ENCODE results near the gene NHERF1.

The NHERF1 gene

DNA sequence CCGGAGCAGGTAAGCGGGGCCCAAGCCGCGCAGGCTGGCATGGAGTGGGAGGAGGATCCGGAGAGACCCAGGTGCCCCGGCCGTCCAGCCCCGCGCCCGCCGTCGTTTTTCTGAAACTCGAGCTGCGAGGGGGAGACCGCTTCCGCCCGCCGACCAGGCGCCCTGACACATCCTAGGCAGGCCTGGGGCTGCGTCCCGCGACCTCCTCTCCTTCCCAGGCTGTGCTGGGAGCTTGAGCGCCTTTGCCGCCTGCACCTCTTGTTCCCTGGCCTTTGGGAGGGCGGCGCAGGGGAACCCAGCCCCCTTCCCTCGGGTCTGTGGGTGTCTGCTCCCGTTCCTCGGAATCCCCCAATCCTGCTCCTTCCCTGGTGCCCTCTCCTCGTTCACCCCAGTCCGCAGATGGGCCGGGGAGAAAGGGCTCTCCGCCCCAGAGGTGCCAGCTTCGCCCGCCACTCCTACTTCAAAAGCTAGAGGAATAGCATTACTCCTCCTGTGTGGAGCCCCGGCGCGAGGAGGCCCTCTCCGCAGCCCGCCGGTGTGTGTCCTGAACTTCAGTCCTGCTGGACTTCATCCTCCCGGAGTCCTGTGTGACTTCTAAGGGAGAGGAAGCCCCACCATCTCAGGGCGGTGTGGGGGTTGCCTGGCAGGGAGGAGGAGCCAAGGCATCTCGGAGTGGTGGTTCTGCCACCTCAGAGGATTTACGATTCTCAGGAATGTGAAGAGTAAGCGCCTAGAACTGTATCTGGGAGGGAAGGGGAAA, 1.0 kb downstream of the NHERF1 start:
- DNase-seq (ENCODE audit: low read depth in 2 of 2) = no peak

- DNase-seq (ENCODE audit: low read depth in 2 of 2) = no peak
Observed at GRCh38 chr17:74750039-74750326, 1.6 kb downstream of the NHERF1 start.

- no peak for DNase-seq (ENCODE audit: low read depth in 2 of 2)
Observed at GRCh38 chr17:74750327-74751069, 2.1 kb downstream of the NHERF1 start.

- no peak for DNase-seq (ENCODE audit: low read depth in 2 of 2)
Observed at GRCh38 chr17:74752415-74752814, 4.0 kb downstream of the NHERF1 start.

GRCh38 chr17:74752822-74753401, 4.5 kb downstream of the NHERF1 start:
- DNase-seq (ENCODE audit: low read depth in 2 of 2) = no peak

DNA sequence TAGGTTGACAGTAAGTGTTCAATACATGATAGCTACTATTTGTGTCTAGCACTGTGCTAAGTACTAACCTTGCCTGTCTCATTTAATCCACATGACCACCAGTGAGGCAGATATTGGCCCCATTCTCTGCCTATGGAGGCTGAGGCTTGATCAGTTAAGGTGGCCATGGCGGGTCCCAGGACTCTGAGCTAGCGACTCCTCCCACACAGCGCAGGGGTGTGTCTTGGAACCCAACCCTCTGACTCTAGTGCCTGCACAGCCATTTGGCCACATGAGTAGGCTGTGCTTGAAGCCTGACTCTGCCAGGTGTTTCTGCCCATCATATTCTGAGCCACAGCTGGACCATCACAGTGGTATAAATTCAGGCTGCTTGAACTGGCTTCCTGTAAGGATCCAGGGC, 6.4 kb downstream of the NHERF1 start:
- no peak for DNase-seq (ENCODE audit: low read depth in 2 of 2)

DNA sequence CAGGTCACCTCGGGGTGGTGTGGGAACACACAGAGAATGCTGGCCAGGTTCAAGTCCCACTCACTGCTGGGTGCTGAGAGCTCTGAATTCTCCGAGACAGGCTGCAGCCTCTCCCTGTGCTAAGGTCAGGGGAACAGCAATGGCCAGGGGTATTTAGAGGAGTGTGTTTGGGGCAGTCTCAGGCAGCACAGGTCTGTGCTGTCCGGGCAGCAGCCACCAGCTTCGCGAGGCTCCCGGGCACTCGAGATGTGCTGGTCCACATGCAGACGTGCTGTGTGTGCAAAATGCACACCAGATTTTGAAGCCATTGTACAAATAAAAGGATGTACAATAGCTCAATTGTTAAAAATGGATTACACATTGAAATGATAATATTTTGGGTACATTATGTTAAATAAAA, 7.1 kb downstream of the NHERF1 start:
- no peak for DNase-seq (ENCODE audit: low read depth in 2 of 2)

- no peak for DNase-seq (ENCODE audit: low read depth in 2 of 2)
Observed at GRCh38 chr17:74756891-74757290, 8.5 kb downstream of the NHERF1 start.

DNA sequence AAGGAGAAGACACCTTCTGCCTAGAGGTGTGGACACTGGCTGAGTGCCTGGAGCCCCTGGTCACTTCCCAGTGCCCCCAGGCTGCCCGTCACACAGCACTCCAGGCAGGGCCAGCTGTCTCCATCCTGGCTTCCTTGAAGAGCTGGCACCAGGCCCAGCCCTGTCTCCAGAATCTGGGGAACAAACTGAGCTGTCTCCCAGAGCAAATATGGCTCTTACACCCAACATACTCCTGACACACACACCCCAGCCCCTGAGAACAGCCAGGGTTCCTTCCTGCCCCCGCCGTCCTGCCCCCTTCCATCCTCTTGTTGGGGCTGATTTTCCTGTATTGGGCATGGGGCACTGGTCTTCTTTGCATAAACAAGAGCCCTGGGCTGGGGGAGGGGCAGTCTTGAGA, 9.1 kb downstream of the NHERF1 start:
- DNase-seq (ENCODE audit: low read depth in 2 of 2) = no peak

DNA sequence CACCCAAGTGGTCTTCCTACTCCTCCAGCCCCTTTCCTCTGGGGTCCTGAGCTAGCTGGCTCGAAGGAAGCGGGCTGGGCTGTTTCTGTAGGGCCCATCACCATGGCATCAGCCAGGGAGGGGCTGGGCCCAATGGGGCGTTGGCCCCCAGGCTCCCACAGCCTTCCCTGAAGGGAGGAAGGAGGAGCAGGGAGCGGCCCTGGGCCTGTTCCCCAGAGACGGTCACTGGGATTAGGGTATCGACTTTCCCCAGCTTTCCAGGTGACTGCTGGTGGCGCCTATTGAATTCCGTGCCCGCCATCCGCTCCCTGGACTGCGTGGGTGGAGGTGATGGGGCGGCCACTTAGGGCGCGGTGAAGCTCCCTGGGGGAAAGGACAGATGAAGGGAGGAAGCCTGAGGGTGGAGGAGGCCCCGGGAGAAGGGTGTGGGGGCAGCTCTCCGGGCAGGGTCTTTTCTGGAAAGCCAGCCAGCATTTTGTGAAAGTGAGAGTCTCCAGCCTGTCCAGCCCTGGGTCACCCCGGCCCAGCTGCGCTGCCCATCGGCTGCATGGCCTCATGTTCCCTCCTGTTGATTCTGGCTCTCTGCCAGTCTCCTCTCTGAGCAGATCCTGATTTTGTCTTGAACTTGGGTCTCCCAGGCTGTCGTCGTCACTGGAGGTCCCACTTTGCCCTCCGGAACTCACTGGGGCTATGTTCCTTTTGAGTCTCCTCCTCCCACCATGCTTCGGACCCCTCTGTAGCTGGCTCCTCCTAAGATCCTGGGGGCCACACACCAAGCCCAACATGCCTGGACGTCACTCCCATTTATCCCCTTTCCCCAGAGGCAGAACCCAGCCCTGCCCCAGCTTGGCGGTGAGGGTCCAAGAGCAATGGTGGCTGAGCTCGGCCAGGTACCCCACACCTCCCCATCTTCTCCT, 9.8 kb downstream of the NHERF1 start:
- DNase-seq (ENCODE audit: low read depth in 2 of 2) = no peak

DNA sequence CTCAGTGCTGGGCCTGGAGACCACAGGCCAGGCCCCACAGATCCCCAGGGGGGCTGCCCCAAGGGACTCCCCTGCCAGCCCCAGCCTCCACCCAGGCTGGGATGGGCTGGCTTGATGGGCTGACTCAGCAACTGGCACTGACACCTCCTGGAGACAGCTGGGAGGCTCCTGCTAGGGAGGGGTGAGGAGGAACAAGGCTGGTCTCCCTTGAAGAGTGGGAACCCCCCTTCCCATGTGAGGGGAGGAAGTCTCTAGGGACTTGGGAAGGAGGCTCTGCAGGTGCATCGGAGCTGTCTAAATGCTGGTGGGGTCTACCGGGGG, 10.4 kb downstream of the NHERF1 start:
- no peak for DNase-seq (ENCODE audit: low read depth in 2 of 2)

GRCh38 chr17:74759243-74759801, 10.9 kb downstream of the NHERF1 start:
- no peak for DNase-seq (ENCODE audit: low read depth in 2 of 2)

GRCh38 chr17:74759941-74760340, 11.5 kb downstream of the NHERF1 start:
- DNase-seq (ENCODE audit: low read depth in 2 of 2) = no peak

DNA sequence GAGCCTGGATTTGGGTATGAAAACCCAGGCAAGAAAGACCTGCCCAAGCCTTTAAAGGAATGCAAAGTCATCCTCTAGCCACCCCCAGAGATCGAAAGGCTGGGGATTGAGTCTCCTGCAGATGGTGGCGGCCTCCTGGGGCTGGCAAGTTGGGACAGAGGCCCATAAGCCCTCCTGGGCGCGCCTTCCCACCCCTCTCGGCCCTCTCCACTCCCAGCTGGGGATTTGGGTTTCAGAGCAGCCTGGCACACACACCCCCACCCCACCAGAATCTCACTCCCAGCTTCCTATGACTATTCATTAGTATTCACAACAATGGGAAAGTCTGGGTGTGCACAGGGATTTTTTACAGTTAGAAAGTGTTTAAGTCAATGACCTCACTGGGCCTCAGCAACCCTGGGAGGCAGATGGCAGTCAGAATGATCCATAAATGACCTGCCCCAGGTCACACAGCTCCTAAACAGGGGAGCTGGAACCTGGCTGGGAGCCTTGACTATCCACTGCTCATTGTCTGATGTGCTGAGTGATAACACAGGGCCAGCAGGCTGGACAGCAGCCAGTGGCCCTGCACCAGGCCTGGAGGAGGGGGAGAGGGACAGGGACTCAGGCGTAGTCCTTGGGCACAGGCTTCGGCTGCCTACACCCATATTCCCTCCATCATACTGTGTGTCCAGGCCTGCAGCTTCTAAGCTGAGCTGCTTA, 12.1 kb downstream of the NHERF1 start:
- DNase-seq (ENCODE audit: low read depth in 2 of 2) = no peak

DNA sequence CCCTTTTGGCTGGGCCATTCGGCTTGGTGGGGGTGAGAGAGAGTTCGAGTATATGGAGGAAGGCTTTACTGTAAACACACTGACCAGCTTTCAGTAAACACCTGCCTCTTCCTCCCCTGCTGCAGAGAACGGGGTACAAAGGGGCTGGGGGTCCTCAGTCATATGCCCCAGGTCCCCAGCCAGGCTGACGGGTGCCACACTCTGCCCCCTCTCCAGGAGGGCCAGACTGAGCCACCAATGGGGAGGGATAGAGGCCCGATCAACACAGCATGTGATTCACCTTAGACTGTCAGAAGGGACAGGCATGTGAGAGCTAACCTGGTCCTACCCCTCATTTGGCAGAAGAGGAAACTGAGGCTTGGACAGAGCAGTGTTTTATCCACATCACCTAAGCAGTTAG, 13.0 kb downstream of the NHERF1 start:
- no peak for DNase-seq (ENCODE audit: low read depth in 2 of 2)

- no peak for DNase-seq (ENCODE audit: low read depth in 2 of 2)
Observed at GRCh38 chr17:74761931-74762330, 13.5 kb downstream of the NHERF1 start.

GRCh38 chr17:74763565-74764387, 15.3 kb downstream of the NHERF1 start:
- no peak for DNase-seq (ENCODE audit: low read depth in 2 of 2)

GRCh38 chr17:74764751-74765286, 16.4 kb downstream of the NHERF1 start:
- DNase-seq (ENCODE audit: low read depth in 2 of 2) = no peak

DNA sequence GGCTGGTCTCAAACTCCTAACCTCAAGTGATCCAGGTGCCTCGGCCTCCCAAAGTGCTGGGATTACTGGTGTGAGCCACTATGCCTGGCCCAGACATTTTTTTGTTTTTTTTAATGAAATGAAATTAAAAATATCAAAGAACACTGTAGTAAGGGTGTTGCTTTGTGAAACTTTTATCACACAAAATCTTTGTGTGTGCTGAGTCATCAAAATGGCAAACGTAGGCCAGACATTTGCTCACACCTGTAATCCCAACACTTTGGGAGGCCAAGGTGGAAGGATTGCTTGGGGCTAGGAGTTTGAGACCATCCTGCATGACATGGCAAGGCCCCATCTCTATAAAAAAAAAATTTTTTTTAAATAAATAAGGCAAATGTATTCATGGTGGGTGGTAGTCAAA, 18.0 kb downstream of the NHERF1 start:
- DNase-seq (ENCODE audit: low read depth in 2 of 2) = no peak

DNA sequence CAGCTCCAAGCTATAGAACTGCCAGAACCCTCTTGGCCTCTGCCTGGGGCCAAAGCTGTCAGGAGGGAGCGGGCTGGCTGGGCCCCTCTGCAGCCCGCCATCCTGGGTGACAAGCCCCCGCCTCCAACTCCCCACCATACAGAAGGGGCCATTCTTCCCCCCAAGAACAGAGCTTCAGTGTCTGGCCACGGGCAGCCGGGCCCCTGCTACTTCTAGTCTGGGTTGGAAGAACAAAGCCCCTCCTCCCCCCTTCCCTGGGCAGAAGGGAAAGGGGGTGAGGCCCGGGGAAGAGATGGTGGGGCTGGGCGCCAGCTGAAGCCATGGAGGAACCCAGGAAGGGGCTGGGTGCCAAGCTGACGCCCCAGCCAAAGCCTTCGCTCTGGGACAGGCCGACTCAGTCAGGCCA, 18.7 kb downstream of the NHERF1 start:
- no peak for DNase-seq (ENCODE audit: low read depth in 2 of 2)

All from stimulated activated CD4-positive, alpha-beta T cell treated with anti-CD3 and anti-CD28 coated beads, Interleukin-15, amount 100 ng/mL, for 48 hours (primary cell).